ENCODE data around the gene MAML3. TPM values are rescaled to one million over a fixed set of nuclear protein-coding genes. Genes with fewer than 3 reads are reported as not detected.

Gene MAML3
- total RNA-seq, 2 experiments from 2014 or later, result 2.5 to 2.9 TPM

DNA sequence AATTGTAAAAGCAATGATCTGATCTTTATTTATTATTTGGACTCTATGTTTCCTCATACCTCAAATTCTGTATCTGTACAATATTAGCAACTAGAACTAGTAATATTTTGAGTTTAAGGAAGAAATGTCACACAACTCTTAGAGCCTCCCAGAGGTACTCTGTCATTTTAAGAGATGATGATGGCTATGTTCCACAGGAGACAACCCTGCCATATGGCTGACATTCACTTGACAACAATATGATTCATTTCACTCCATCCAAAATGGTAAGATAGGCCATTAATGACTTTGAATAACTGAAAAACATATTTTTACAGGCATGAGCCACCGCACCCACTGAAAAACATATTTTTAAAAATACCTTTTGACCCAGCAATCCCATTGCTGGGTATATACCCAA, 190.3 kb downstream of the MAML3 start:
- Histone ChIP-seq H3K36me3 (ENCODE audit: insufficient read depth, low read length) (no peaks in the 10 kb centered on the region), H3K4me3 (ENCODE audit: low read length) (no peak overlapping the region), H3K9me3 (ENCODE audit: control insufficient read depth in 1 of 2, insufficient read depth in 1 of 2, low read length in 2 of 2) (no peaks in the 10 kb centered on the region), H3K4me1 (ENCODE audit: insufficient read depth, low read length) (no peaks in the 10 kb centered on the region), H3K27me3 (ENCODE audit: control insufficient read depth in 1 of 2, insufficient read depth in 2 of 2, low read length in 2 of 2) (peaks cover 0 to 5% of the 10 kb centered on the region in 2 experiments), H3K27ac (ENCODE audit: low read depth in 1 of 2, low read length in 2 of 2) (no peak overlapping the region)
- ATAC-seq (ENCODE audit: poor library complexity), result no peak
- intact Hi-C loops (cut with DNase I, micrococcal nuclease), result no loop called here
- CTCF ChIA-PET, result no interaction called here
- no peaks in the 10 kb centered on the region for H3K4me1 Mint-ChIP-seq (ENCODE audit: low read depth)
- POLR2A ChIA-PET, result no interaction called here
- H3K27me3 Mint-ChIP-seq, result no peaks in the 10 kb centered on the region
- H3K4me3 Mint-ChIP-seq, result no peak overlapping the region
- H3K27ac Mint-ChIP-seq, result no peak overlapping the region
- no peaks in the 10 kb centered on the region for H3K36me3 Mint-ChIP-seq (ENCODE audit: low read depth)
- TF ChIP-seq, protein P1, sequence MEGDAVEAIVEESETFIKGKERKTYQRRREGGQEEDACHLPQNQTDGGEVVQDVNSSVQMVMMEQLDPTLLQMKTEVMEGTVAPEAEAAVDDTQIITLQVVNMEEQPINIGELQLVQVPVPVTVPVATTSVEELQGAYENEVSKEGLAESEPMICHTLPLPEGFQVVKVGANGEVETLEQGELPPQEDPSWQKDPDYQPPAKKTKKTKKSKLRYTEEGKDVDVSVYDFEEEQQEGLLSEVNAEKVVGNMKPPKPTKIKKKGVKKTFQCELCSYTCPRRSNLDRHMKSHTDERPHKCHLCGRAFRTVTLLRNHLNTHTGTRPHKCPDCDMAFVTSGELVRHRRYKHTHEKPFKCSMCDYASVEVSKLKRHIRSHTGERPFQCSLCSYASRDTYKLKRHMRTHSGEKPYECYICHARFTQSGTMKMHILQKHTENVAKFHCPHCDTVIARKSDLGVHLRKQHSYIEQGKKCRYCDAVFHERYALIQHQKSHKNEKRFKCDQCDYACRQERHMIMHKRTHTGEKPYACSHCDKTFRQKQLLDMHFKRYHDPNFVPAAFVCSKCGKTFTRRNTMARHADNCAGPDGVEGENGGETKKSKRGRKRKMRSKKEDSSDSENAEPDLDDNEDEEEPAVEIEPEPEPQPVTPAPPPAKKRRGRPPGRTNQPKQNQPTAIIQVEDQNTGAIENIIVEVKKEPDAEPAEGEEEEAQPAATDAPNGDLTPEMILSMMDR (IDR thresholded peaks at IDR 0.05), result no peak
- DNase-seq, result no peak
- H3K9me3 Mint-ChIP-seq, result no peaks in the 10 kb centered on the region

DNA sequence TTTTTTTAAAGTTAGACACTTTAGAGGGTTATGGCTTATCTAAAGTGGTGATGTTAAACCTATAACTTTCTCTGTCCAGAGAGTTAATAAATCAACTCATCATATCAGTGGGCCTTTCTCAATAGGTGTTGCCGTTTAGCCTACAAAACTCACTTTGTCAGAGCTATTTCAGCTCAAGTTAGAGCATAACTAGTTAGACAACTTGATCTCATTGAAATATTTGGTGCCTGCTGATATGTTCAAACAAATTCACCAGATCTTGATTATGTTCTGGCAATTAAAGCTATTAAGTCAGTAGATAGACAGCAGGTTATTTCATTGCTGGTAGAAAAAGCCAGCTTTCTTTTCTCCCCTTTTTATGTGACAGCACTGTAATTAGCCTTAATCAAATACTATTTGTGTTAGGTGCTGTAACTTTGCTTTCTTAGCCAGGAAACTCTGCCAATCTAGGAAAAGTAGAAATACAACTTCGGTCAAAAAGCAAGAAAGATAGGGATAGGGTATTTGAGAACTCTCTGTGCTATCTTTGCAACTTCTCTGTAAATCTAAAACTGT, 191.8 kb downstream of the MAML3 start:
- TF ChIP-seq, protein P1 (IDR thresholded peaks at IDR 0.05), result no peak
- ATAC-seq (ENCODE audit: poor library complexity), result no peak
- H3K36me3 Mint-ChIP-seq (ENCODE audit: low read depth), result no peaks in the 10 kb centered on the region
- H3K27me3 Mint-ChIP-seq, result no peaks in the 10 kb centered on the region
- Histone ChIP-seq H3K4me1 (ENCODE audit: insufficient read depth, low read length) (no peaks in the 10 kb centered on the region), H3K9me3 (ENCODE audit: control insufficient read depth in 1 of 2, insufficient read depth in 1 of 2, low read length in 2 of 2) (no peaks in the 10 kb centered on the region), H3K27me3 (ENCODE audit: control insufficient read depth in 1 of 2, insufficient read depth in 2 of 2, low read length in 2 of 2) (peaks cover 0 to 5% of the 10 kb centered on the region in 2 experiments), H3K36me3 (ENCODE audit: insufficient read depth, low read length) (no peaks in the 10 kb centered on the region), H3K27ac (ENCODE audit: low read depth in 1 of 2, low read length in 2 of 2) (no peak overlapping the region), H3K4me3 (ENCODE audit: low read length) (no peak overlapping the region)
- intact Hi-C loops (cut with DNase I, micrococcal nuclease), result no loop called here
- no peak overlapping the region for H3K4me3 Mint-ChIP-seq
- no peak for DNase-seq
- H3K27ac Mint-ChIP-seq, result no peak overlapping the region
- ChIA-PET CTCF (no interaction called here), POLR2A (no interaction called here)
- no peaks in the 10 kb centered on the region for H3K4me1 Mint-ChIP-seq (ENCODE audit: low read depth)
- H3K9me3 Mint-ChIP-seq, result no peaks in the 10 kb centered on the region

DNA sequence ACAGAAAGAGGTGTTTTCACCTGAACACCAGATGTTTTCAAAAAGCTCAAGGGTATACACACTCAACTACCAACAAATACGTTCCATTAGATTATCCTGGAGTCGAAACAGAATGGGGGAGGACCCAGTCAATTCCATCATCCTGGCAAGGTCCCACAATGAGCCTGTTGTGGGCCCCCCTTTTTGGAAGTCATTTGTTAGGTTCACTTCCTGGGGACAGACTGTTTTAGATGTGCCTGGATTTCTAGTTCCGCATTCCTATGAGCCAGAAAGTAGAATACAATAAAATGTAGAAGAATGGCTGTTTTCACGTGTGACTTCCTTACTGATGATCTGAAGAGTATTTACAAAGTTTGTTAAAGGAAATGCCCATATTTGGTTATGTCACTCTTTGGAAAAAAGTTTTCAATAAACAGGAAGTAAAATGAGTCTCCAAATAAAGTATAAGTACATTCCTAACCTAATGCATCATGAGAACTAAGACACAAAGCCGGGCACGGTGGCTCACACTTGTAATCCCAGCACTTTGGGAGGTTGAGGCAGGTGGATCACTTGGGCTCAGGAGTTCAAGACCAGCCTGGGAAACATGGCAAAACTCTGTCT, 192.5 kb downstream of the MAML3 start:
- Histone ChIP-seq H3K4me1 (ENCODE audit: insufficient read depth, low read length) (no peaks in the 10 kb centered on the region), H3K27me3 (ENCODE audit: control insufficient read depth in 1 of 2, insufficient read depth in 2 of 2, low read length in 2 of 2) (peaks cover 0 to 5% of the 10 kb centered on the region in 2 experiments), H3K9me3 (ENCODE audit: control insufficient read depth in 1 of 2, insufficient read depth in 1 of 2, low read length in 2 of 2) (no peaks in the 10 kb centered on the region), H3K4me3 (ENCODE audit: low read length) (no peak overlapping the region), H3K27ac (ENCODE audit: low read depth in 1 of 2, low read length in 2 of 2) (no peak overlapping the region), H3K36me3 (ENCODE audit: insufficient read depth, low read length) (no peaks in the 10 kb centered on the region)
- Mint-ChIP-seq H3K36me3 (ENCODE audit: low read depth) (no peaks in the 10 kb centered on the region), H3K27ac (no peak overlapping the region), H3K9me3 (no peaks in the 10 kb centered on the region), H3K27me3 (no peaks in the 10 kb centered on the region), H3K4me3 (no peak overlapping the region), H3K4me1 (ENCODE audit: low read depth) (no peaks in the 10 kb centered on the region)
- ChIA-PET POLR2A (no interaction called here), CTCF (no interaction called here)
- DNase-seq (no peak), ATAC-seq (ENCODE audit: poor library complexity) (no peak)
- TF ChIP-seq, protein P1 (IDR thresholded peaks at IDR 0.05), result no peak
- intact Hi-C loops (cut with DNase I, micrococcal nuclease), result no loop called here

Measured in CD4-positive, alpha-beta T cell (primary cell).